Neutrophil (primary cell): Measurements from ENCODE around the gene TRMU.

Source experiments
- H3K27ac ChIP-seq: fragments of 200-600 bp; sonication (generic); 2 replicates; pipeline ENCODE4 v1.5.1; 2016; ENCODE audit warnings: mild to moderate bottlenecking, moderate library complexity
- H3K27me3 ChIP-seq: fragments of 200-600 bp; sonication (generic); 2 replicates; pipeline ENCODE4 v1.6.0; 2016; ENCODE audit warnings: mild to moderate bottlenecking
- H3K36me3 ChIP-seq: fragments of 200-600 bp; sonication (generic); 2 replicates; pipeline ENCODE4 v1.5.1; 2017
- H3K4me1 ChIP-seq, 2 experiments: fragments of 200-600 bp in 1 of 2; sonication (generic) in 1 of 2; 1 replicate in 1 of 2; 2 replicates in 1 of 2; pipeline versions ENCODE4 v1.5.1 to v1.6.1; 2013 to 2016; ENCODE audit warnings: low read depth in 1 of 2, low read length in 1 of 2, mild to moderate bottlenecking in 1 of 2, moderate library complexity in 1 of 2; ENCODE audit not compliant: control insufficient read depth in 1 of 2, insufficient read depth in 1 of 2
- H3K4me3 ChIP-seq, 2 experiments: fragments of 200-600 bp in 1 of 2; sonication (generic) in 1 of 2; 1 replicate in 1 of 2; 2 replicates in 1 of 2; pipeline ENCODE4 v1.5.1; 2013 to 2016; ENCODE audit warnings: low read depth in 1 of 2, low read length in 1 of 2, mild to moderate bottlenecking in 1 of 2, moderate library complexity in 1 of 2
- H3K9me3 ChIP-seq: fragments of 200-600 bp; sonication (generic); 2 replicates; pipeline ENCODE4 v1.5.1; 2016
- TF ChIP-seq, protein P1 (sequence below): fragments of 200-600 bp; sonication (generic); IDR thresholded peaks from 2 replicates; pipeline ENCODE4 v1.5.1; 2016; ENCODE audit warnings: antibody characterized with exemption

TRMU gene

DNA sequence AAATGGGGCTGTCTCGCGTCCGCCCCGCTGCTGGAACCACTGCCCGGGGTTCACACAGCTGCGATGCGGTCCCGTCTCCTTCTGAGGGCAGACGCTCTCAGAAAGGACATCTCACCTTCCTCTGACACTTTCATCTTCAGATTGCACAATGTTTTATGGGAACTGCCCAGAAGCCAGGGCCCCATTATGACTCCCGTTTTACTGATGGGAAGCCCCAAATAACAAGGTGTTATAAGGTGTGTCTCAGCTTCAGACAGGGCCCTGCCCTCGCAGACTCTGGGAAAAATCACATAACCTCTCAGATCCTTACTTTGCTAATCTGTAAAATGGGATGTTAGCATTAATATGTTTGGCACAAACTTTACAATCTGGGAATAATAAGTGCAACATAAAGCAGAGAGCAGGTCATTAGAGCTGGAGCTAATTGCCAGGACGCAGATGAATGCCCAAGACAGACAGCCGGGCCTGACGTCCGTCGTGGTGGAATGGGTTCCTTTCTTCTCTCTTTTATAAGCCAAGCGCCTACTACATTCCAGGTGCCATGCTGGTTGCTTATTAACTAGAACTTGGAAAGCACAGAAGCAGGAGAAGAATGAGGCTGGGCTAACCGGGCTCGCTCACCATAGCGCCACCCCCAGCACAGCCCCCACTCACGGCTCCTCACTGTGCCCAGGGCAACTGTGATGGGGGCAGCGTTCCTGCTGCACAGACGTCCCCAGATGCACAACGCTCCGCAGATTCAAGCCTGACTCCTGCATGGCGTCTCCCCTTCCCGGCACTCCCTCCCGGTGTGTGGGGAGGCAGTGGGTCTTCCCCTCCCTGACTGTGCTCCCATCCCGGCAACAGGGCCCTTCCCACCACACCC is 43.8 kb downstream of the TRMU start:
- Histone ChIP-seq H3K27me3 (peaks cover 9% of the 10 kb centered on the region), H3K36me3 (no peaks in the 10 kb centered on the region), H3K27ac (no peak overlapping the region), H3K4me1 (no peaks in the 10 kb centered on the region), H3K4me3 (no peak overlapping the region), H3K9me3 (no peaks in the 10 kb centered on the region)
- TF ChIP-seq, protein P1, sequence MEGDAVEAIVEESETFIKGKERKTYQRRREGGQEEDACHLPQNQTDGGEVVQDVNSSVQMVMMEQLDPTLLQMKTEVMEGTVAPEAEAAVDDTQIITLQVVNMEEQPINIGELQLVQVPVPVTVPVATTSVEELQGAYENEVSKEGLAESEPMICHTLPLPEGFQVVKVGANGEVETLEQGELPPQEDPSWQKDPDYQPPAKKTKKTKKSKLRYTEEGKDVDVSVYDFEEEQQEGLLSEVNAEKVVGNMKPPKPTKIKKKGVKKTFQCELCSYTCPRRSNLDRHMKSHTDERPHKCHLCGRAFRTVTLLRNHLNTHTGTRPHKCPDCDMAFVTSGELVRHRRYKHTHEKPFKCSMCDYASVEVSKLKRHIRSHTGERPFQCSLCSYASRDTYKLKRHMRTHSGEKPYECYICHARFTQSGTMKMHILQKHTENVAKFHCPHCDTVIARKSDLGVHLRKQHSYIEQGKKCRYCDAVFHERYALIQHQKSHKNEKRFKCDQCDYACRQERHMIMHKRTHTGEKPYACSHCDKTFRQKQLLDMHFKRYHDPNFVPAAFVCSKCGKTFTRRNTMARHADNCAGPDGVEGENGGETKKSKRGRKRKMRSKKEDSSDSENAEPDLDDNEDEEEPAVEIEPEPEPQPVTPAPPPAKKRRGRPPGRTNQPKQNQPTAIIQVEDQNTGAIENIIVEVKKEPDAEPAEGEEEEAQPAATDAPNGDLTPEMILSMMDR: no peak

DNA sequence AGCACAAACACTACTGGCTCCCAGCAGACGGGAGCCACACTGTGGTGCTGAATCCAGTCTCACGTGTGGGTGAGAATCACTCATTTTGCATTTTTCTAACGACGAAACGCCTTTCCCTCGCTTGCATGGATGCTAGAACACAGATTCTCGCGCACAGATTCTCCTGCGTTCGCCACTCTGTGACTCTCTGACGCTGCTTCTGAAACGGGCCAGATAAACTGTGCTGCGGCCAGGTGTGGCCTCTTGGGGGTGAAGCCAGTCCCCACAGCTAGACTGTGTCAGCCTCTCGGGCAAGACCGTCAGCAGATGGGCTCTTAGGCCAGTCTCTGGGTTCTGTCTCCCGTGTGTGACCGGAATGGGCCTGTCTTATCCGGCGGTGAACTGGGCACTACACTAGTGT is 44.6 kb downstream of the TRMU start:
- TF ChIP-seq, protein P1: no peak
- Histone ChIP-seq H3K4me3 (no peak overlapping the region), H3K9me3 (no peaks in the 10 kb centered on the region), H3K27me3 (peaks cover 1% of the 10 kb centered on the region), H3K36me3 (no peaks in the 10 kb centered on the region), H3K4me1 (no peaks in the 10 kb centered on the region), H3K27ac (no peak overlapping the region)

DNA sequence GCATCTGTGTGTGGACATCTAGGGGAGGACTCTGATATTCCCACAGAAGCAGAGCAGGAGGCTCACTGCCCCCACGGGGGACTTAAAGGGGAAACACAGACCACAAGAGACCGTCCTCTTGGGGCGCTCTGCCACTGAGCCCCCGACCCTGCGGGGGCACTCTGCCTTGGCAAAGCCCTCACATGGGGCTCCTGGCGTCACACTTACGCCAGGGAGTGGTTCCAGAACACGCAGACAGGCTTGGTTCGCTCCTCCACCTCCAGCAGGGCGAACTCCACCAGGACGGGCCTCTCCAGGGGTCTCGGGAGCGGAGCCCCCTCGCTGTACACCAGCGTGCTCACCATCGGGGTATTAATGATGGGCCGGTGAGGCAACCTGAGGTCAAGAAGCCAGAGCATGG is 45.1 kb downstream of the TRMU start:
- Histone ChIP-seq H3K36me3 (no peaks in the 10 kb centered on the region), H3K4me1 (no peaks in the 10 kb centered on the region), H3K9me3 (no peaks in the 10 kb centered on the region), H3K27ac (no peak overlapping the region), H3K4me3 (no peak overlapping the region), H3K27me3 (no peaks in the 10 kb centered on the region)
- TF ChIP-seq, protein P1: no peak

DNA sequence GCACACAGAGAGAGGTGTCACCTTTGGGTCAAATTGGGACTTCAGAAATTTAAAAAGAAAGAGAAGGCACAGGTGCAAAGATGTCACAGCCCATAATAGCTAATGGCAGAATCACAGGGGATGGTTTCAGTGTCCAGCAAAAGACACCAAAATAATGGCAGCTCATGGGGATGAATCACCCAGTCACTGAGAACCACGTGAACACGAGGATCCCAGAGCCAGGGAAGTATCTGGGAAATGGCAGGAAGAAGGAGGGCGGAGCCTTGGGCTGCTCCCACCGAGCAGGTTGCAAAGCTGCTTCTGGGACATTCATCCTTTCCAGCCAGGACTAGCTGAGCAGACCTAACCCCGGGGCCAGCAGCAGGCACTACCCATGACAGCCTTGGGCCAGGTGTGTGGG is 45.6 kb downstream of the TRMU start:
- H3K9me3 ChIP-seq: no peaks in the 10 kb centered on the region
- H3K27ac ChIP-seq: no peak overlapping the region
- no peak overlapping the region for H3K4me3 ChIP-seq
- no peaks in the 10 kb centered on the region for H3K27me3 ChIP-seq
- H3K4me1 ChIP-seq: no peaks in the 10 kb centered on the region
- no peaks in the 10 kb centered on the region for H3K36me3 ChIP-seq
- TF ChIP-seq, protein P1: no peak

DNA sequence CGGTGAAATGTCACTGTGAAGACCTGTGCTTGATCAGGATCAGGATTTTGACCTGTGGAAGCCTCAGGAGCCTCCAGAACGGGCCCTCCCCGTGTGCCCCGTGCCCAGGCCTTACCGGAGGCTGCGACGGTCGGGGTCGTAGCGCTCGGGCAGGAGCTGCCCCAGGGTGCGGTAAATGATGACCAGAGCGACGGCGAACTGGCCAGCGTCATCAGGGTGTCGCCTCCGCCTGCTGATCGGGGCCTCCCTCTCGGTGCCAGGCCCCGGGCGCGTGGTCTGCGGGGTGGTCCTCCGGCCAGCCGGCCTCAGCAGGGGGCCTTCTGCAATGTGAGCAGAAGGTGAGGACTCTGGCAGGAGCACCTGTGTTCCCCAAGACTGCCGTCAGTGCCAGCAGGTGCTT is 46.2 kb downstream of the TRMU start:
- Histone ChIP-seq H3K4me1 (no peaks in the 10 kb centered on the region), H3K4me3 (no peak overlapping the region), H3K27ac (no peak overlapping the region), H3K27me3 (no peaks in the 10 kb centered on the region), H3K9me3 (no peaks in the 10 kb centered on the region), H3K36me3 (no peaks in the 10 kb centered on the region)
- TF ChIP-seq, protein P1: no peak
